NCI-H1417 (cell line): ENCODE results near the gene BAMBI.

Experiments used
- DNase-seq, 3 experiments: peaks; one replicate each; lab custom pipeline; 2025; lab: John Stamatoyannopoulos, UW

Gene BAMBI

DNA sequence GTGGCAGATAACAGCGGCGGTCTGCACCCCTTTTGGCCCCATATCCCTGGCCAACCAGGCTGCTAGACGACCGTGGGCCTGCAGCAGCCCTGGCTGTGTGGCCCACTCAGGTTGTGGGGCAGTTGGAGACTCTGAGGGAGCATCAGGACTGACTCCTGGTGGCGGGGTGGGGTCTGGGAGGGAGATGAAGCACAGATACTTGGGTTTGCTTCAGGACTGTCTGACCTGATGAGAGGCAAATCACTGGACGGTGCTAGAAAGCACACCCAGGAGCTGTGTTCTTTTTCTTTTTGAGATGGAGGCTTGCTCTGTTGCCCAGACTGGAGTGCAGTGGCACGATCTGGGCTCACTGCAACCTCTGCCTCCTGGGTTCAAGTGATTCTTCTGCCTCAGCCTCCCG is 28.2 kb downstream of the BAMBI start:
- DNase-seq: no peak

DNA sequence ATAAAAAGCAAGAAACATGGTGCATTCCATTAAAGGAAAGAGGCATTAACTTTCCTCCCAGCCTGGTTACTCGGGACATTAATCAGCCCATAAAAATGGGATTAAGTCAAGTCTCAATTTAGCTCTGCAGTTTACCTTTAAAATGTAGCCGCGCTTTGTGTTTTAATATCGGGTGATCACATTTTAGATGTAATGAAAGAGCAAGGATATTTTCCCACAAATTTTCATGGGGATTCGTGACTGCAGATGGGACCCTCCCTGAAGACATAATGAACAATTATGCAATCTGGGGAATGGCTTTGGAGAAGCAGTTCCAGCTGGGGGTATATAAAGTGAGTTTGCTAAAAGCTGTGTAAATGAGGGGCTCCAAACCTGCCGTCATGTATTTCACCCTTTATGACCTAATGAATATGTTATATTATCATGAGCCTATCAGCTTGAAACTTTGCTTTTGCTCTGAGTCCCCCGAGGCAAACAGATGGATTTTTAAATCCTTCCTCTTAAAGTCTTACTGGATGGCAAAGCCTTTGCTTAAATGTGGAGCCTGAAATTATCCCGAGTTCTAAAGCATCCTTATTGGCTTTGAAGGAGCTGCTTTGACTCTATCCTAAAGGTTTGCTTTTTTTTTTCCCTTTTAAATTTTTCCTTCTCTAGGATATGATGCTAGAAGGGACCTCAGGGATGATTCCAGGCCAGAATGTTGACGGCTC is 31.8 kb downstream of the BAMBI start:
- DNase-seq: no peak

DNA sequence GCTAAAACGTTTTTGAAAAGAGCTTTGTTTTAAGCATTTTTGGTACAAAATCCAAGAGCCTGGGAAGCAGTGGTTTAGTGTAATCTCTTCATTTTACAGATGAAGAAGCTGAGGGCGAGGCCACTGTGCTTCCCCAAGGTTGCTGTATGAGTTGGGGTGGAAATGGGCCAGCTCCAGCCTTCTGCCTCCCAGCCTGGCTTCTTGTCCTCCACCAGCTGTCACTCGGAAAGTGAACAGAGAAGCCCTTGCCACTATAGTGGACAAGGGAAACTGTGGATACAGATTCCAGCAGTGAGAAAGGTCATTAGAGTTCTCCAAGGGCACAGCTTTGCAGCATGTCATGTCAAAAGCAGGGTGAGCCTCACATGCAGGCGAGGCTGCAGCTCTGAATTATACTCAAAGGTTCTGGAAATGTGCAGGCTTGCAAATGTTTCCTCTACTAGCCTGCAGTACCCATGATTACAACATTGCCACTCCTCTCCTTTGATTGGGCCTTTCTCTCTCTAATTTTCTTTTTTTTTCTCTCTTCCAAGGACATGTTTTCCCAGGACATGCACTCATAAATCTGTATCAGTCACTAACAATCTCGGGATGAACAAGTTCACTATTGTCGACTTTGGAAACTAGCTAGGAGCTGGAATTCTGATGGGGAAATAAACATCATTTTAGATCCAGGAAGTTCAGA is 33.0 kb downstream of the BAMBI start:
- no peak for DNase-seq

DNA sequence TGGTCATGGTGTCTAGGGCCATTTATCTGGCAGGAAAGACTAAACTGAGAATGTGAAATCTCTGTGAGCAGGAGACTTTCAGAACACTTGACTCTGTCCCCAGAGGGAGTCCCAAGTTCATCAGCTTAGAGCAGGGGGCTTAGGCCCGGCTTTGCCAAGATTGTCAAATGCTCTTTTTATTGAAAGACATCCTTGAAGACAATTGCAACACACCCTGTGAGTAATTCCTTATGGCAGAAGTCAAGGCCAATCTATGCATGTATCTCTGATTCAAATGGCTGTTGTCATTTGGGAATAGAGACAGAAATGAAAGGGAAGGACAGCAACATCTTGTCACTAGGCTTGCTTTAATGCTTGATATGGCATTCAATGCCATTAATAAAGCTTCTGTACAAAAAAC is 33.7 kb downstream of the BAMBI start:
- no peak for DNase-seq

DNA sequence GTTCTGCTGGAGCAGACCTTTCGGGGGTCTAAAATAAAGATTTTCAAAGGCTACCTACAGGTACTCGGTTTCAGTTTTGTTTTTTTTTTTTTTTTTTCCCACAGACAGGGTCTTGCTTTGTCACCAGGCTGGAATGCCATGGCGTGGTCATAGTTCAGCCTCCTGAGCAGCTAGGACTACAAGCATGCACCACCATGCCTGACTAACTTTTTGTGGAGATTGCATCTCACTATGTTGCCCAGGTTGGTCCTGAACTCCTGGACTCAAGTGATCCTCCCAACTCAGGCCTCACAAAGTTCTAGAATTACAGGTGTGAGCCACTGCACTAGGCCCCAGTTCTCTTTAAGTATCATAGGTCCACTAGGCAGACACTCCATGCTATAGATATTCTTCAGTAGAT is 34.5 kb downstream of the BAMBI start:
- DNase-seq: no peak

DNA sequence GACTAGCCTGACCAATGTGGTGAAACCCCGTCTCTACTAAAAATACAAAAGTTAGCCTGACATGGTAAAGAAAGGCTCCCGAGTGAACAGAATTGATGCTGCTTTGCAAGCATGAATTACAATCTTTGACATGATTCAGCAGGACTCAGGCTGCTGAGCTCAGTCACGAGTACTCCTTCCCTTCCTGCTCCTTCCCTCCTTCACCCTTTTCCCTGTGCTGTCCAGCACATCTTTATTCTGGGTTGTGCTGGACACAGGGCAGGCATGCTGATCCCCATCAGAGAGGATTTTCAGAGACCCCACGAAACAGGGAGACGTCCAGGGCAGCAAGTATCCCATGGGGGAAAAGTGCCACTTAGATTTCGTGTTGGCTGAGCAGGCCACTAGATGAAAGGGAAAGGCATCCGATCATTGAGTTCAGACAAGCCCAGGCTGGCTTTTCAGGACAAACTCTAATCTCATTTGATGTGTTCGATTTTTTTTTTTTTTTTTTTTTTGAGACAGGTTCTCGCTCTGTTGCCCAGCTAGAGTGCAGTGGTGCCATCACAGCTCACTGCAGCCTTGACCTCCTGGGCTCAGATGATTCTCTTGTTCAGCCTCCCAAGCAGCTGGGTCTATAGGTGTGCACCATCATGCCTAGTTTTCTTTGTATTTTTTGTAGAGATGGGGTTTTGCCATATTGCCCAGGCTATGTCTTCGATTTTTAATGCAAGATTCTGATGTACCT is 36.5 kb downstream of the BAMBI start:
- DNase-seq: no peak

DNA sequence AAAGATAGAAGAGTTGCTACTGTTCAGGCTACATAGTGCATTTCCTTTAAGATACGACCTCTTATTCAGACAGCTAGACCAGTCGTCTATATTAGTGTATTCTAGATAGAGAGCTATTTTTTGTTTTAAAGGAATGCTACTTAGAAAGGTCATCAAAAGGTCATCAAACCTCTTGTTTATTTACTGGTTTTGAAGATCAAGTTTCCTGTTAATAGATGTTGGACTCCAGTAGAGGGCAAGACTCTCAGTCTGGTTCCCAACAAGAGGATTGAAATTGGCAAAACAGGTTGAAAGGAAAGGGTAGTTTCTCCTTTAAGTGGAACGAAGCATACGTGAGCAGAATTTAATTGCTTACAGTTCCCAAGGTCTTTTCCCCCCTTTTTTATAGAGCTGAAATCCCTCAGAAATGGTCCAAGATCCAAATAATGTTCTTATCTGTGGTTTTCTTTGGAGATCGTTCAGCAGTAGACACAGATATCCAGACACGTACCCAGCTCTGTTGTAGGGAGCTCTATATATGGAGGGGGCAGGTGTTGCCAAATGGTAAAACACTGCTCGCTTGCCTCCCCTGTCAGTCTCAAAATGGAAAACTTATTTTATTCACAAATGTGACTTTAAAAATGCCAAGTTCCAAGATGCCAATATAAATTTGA is 37.2 kb downstream of the BAMBI start:
- DNase-seq: no peak

DNA sequence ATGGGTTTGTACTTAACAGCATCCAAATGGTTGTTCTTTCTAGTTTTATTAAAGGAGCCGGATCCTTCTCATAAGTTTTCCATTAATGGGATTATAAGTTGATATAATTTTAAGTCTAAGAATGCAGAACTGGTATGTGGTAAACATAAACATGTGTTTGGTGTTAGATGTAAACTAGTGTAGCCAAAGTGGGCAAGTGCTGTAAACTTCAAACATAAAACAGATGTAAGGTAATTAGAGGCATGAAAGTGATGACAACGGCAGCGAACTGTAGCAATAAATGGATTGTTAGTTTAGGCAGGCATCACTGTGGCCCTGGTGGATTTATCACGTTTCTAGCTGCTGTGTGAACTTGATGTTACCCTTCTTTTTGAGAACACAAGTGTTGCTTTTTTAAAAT is 37.9 kb downstream of the BAMBI start:
- no peak for DNase-seq

DNA sequence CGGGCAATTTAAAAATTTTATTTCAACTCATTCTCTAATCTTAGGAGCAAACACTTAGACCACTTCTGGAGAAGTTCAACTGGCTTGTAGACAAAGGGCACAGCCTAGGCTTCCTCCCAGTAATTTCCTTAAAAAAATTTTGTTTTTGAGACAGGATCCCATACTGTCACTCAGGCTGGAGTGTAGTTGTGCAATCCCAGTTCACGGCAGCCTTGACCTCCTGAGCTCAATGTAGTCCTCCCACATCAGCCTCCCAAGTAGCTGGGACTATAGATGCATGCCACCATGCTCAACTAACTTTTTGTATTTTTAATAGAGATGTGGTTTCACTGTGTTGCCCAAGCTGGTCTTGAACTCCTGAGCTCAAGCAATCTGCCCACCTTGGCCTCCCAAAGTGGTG is 38.4 kb downstream of the BAMBI start:
- DNase-seq: no peak

DNA sequence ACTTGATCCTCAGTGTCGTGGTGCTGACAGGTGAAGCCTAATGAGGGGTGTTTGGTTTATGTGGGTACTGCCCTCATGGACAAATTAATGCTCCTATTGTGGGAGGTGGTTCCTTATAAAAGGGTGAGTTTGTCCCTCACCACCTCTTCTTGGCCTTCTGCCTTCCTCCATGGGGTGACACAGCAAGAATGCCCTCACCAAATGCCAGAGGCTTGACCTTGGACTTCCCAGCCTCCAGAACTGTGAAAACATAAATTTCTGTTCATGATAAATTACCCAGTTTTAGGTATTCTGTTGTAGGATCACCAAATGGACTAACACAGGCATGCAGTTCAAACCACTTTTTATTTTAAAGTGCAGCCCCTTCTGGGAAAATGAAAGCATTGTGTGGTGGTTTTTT is 39.4 kb downstream of the BAMBI start:
- DNase-seq: no peak

DNA sequence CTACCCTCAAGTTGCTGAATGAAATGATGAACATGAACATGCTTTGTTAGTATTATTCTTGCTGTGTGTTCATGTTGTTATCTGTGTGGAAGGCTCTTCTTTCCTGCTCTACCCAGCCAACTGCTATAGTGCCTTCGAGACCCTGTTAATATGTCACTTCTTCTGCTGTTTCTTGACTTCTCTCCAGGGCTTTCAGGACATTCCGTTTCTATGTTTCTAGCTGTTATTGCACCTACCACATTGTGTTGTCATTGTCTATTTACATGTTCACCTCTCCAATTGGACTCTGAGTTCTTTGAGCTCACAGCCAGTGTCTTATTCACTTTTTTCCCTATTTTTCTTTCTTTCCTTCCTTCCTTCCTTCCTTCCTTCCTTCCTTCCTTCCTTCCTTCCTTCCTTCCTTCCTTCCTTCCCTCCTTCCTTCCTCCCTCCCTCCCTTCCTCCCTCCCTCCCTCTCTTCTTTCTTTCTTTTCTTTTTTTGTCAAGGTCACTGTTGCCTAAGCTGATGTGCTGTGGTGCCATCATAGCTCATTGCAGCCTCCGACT is 40.4 kb downstream of the BAMBI start:
- DNase-seq: no peak

DNA sequence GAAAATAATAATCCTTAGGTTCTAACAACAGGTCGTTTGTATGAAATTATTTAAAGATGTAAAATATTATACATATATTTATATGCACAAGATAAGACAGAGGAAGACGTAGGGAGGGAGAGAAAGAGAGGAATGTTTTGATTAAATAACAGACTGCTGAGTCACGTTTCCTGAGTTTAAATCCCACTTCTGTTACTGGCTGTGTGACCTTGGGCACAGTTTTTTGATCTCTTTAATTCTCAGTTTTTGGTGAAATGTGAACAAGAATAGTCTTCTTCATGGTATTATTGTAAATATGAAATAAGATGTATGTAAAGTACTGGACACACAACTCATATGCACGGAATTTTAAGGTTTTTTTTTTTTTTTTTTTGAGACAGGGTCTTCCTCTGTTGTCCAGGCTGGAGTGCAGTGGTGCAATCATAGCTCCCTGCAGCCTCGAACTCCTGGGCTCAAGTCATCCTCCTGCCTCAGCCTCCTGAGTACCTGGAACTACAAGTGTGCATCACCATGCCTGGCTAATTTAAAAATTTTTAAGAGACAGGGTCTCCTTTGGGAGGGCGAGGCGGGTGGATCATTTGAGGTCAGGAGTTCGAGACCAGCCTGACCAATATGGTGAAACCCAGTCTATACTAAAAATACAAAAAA is 42.6 kb downstream of the BAMBI start:
- no peak for DNase-seq

DNA sequence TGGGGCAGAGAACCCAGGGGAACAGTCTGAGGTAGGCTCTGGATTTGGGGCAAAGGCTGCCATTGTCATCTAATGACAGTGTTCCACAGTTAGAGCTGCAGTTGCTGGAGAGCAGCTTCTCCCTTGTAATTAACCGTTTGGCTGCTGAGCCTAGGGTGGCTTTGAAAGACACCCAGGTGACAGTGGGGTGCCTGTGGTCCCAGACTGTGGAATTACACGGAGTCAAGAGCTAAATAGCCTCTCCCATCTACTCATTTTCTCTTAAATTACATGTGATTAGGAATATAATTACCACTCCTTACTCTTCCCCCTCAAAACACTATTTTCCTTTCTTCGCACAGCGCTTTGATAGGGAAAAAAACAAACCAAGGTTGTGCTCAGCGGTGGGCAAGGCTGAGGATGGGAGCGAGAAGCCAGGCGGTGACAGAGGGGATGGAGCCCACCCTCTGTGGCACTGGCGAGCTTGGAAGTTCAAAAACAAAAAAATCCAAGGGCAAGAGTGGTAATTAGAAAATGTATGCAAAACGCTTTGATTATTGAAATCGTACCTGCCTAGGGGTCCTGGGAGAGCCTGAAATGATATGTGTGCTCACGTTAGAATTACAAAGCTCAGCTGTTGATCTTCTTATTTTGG is 44.1 kb downstream of the BAMBI start:
- DNase-seq: peak in 2 of 3 experiments; percentile 46 to 72

DNA sequence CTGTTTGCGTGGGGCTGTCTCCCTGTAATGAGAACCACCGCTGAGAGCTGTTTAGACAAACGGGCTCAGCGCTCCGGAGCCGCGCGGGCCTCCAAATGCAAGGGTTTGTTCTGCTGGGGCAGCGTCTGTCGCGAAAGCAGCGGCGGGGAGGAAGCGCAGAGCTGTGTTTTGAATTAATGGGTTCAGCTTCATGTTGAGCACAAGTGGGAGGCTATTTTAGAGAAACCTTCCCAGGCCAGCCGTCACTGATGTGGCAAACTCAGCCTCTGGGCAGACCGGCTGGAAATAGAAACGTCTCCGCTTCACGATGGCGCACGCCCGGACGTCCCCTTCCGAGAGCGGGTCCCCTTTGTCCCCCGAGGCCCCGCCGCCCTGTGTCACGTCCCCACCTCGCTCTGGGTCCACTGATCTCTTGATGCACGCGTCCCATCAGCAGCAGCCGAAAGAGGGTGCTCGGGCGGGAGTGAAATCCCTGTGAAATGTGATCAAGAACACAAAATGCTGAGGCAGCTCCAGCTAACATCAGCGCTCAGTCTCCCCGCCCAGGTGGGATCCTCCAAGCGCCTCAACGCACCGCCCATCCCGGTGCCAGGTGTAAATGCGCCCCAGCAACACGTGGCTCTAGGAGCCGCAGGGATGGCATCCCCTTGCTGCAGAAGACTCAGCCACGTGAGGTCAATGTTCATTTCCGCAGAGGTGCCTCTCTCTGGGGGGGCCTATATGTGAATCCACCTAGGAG is 44.9 kb downstream of the BAMBI start:
- peak; percentile 55 to 76 (median 74) for DNase-seq

DNA sequence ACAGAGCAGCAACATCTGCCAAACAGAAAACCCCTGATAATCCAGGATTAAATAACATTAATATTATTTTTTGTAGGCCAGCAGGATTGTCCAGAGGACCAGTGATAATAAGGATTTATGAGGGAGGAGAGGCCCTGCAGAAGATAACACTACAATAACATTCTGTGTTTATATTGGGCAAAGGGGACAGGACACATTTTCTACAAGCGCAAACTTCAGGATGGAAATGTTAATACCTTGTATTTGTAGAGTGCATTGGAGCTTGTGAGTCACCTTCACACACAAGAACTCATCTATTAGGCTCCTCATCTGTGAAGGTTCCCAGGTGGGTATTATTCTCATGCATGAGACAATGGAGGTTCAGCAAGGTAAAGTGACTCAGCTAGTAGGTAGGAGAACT is 51.0 kb downstream of the BAMBI start:
- DNase-seq: no peak

DNA sequence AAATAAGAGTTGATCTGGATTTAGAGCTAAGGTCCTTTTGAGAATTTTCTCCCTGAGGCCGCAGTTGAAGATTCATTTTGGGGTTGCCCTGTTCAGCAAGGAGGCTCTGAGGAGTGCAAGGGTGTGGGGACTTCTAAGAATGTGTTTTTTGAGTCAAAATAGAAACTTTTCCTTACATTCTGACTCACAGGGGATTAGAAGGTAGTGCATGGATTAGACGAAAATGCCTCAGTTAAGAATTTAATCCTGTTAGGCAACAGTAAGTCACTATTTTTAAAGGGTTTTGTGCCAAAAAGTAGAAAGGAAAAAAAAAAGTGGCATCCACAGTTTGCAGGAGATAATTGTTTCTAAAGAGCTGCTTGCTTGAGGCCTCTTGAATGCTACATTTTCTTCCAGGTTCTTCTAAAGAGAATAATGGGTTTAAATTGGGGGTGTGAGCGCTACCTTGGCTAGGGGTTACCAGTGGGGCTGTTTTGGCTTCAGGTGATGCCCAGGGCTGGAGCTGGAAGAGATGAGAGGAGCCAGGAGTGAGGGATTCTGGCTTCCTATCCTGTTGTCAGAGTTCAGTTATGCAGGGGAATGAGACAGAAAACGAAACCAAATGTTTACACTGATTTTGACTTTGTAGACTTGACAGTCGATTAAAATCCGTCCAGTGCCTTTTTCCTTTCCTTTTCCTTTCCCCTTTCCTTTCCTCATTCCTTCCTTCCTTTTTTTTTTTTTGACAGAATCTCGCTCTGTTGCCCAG is 52.9 kb downstream of the BAMBI start:
- no peak for DNase-seq

DNA sequence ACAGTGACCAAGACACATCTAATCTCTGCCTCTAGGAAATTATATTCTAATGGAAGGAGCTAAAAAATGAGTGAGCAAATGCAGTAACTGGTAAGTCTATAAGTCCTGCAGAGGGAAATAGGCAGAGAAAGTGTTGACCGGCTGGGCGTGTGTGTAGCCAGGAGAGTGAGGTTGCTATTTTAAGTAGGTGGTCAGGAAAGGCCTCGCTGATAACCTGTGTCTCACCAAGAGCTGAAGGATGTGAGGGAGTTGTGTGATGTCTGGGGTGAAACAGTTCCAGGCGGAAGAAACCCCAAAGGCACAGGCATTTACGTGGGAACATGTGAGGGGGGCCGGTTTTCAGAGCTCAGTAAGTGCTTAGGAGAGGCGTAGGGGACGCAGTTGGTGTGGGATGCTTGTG is 54.8 kb downstream of the BAMBI start:
- no peak for DNase-seq
